ENCODE measurements around the gene EPB41L4A.

GRCh38 chr5:112344540-112344939, 74.5 kb downstream of the EPB41L4A start:
- TF ChIP-seq CTCF (IDR thresholded peaks at IDR 0.05) (no peak), POLR2A (IDR thresholded peaks at IDR 0.05) (no peak)

Data from lower leg skin (tissue), 3 donors.